Naive thymus-derived CD4-positive, alpha-beta T cell (primary cell): ENCODE measurements around the gene CDC42BPB. TPM values are rescaled to one million over a fixed set of nuclear protein-coding genes. Genes with fewer than 3 reads are reported as not detected.

ENCODE experiments used
- ATAC-seq: fragments of 150-1000 bp; cut with Tn5 transposase; 2 replicates; pipeline ENCODE4 v1.10.0; 2021; ENCODE audit warnings: mild to moderate bottlenecking, moderate library complexity
- CTCF ChIA-PET: fragments of 350-600 bp; sonication (Branson Sonifier 250); formaldehyde crosslinking; loops from one replicate; lab custom pipeline; 2021; ENCODE audit warnings: antibody characterized with exemption; lab: Charles Lee
- POLR2A ChIA-PET: fragments of 350-600 bp; sonication (Branson Sonifier 250); formaldehyde crosslinking; loops from one replicate; lab custom pipeline; 2021; ENCODE audit warnings: antibody characterized with exemption, inconsistent platforms; lab: Charles Lee
- DNase-seq, 9 donors: peaks; one replicate each; pipeline versions ENCODE4 v3.0.0 to v3.0.0-alpha.2; 2020 to 2022; ENCODE audit warnings: mixed read lengths in 1 of 9
- H3K27ac ChIP-seq: one replicate; pipeline ENCODE4 v1.7.0; 2013; ENCODE audit warnings: mild to moderate bottlenecking, low read depth, low read length, moderate library complexity
- H3K27me3 ChIP-seq, 2 donors: one replicate each; pipeline ENCODE4 v1.7.0; 2013; ENCODE audit warnings: low read length in 2 of 2, mild to moderate bottlenecking in 2 of 2, moderate library complexity in 2 of 2; ENCODE audit not compliant: control insufficient read depth in 2 of 2, insufficient read depth in 2 of 2
- H3K36me3 ChIP-seq, 3 experiments: 1 replicate in 2 of 3; 2 replicates in 1 of 3; pipeline ENCODE4 v1.7.0; 2013; ENCODE audit warnings: low read length in 3 of 3, mild to moderate bottlenecking in 3 of 3, moderate library complexity in 1 of 3; ENCODE audit not compliant: insufficient read depth in 3 of 3, control insufficient read depth in 2 of 3
- H3K4me1 ChIP-seq, 2 donors: one replicate each; pipeline ENCODE4 v1.7.0; 2013; ENCODE audit warnings: low read length in 2 of 2, mild to moderate bottlenecking in 2 of 2, moderate library complexity in 1 of 2; ENCODE audit not compliant: control insufficient read depth in 2 of 2, insufficient read depth in 2 of 2
- H3K4me3 ChIP-seq: 2 replicates; pipeline ENCODE4 v1.7.0; 2013; ENCODE audit warnings: mild to moderate bottlenecking, low read length
- H3K9me3 ChIP-seq, 3 experiments: 1 replicate in 2 of 3; 2 replicates in 1 of 3; pipeline ENCODE4 v1.7.0; 2013; ENCODE audit warnings: low read length in 3 of 3; ENCODE audit not compliant: control insufficient read depth in 2 of 3
- H3K27ac Mint-ChIP-seq, 9 donors: one replicate each; pipeline ENCODE4 v1.8.0; 2020 to 2022; ENCODE audit warnings: mixed read lengths in 9 of 9, mild to moderate bottlenecking in 8 of 9, moderate library complexity in 5 of 9, inconsistent platforms in 2 of 9
- H3K27me3 Mint-ChIP-seq, 5 donors: one replicate each; pipeline ENCODE4 v1.8.0; 2021 to 2022; ENCODE audit warnings: mixed read lengths in 5 of 5, mild to moderate bottlenecking in 1 of 5
- H3K36me3 Mint-ChIP-seq, 5 donors: one replicate each; pipeline ENCODE4 v1.8.0; 2020 to 2022; ENCODE audit warnings: mixed read lengths in 5 of 5, mild to moderate bottlenecking in 3 of 5, inconsistent platforms in 1 of 5
- H3K4me1 Mint-ChIP-seq, 7 donors: one replicate each; pipeline ENCODE4 v1.8.0; 2020 to 2022; ENCODE audit warnings: mixed read lengths in 7 of 7, mild to moderate bottlenecking in 3 of 7, inconsistent platforms in 1 of 7
- H3K4me3 Mint-ChIP-seq, 10 donors: one replicate each; pipeline ENCODE4 v1.8.0; 2020 to 2022; ENCODE audit warnings: mild to moderate bottlenecking in 10 of 10, mixed read lengths in 10 of 10, moderate library complexity in 6 of 10, inconsistent platforms in 2 of 10
- H3K9me3 Mint-ChIP-seq, 11 donors: one replicate each; pipeline ENCODE4 v1.8.0; 2020 to 2022; ENCODE audit warnings: mixed read lengths in 11 of 11, mild to moderate bottlenecking in 4 of 11, inconsistent platforms in 1 of 11, moderate library complexity in 1 of 11
- intact Hi-C, 2 donors: fragments of 100-400 bp; cut with micrococcal nuclease; formaldehyde crosslinking; loops; one replicate each; pipeline ENCODE4 v1.15.1; 2023
- polyA plus RNA-seq, 2 donors: library from polyadenylated mRNA; unstranded; fragments of 300-500 nt; fragmentation: Illumina TruSeq; gene quantifications; one replicate each; pipeline ENCODE4 v1.2.3, GENCODE V29; 2021
- total RNA-seq, 6 experiments: library from RNA in 5 of 6; stranded (reverse) in 5 of 6; gene quantifications; 1 replicate in 5 of 6; 2 replicates in 1 of 6; pipeline ENCODE4 v1.2.3 and lab custom pipeline; 2021 to 2026

Gene CDC42BPB
- total and polyA plus RNA-seq, 7 experiments from 2014 or later = 0.34 to 16.0 (median 4.8) TPM

DNA sequence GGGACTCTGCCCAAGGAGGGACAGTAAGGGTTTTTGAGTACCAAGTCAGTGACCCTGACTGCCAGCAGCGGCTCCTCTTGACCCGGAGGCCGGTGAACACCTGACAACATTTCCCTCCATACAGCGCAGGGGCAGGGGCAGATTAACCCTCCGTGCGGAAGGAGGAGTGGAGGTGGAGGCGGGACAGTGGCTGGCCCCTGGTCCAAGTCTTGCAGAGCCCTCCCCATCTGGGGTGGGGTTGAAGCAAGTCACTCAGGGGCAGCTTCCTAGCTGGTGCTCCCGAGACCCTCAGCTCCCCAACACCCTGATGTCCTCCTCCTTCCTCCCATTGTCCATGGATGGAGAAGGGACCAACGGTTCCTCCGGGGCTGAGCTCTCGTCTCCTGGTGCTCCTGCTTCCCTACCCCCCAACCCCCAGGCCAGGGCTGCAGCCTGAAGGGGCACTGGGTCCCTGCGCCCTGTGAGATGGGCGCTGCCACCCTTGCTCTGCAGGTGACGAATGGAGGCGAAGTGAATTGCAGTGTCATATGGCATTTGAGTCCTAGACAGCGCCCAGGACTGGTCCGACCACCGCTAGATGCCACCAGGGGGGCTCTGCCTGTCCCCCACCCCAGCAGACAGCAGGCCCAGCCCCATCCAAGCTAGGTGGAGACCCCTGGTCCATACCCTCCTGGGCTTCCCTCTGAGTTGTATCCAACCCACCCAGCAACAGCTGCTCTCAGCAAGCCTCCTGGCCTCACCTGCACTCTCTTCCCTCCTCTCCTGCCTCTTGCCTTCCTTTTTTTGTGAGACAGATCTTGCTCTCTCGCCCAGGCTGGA lies 141.8 kb downstream of the CDC42BPB start:
- ChIA-PET CTCF (interaction anchor here (0.5 to 1.3 kb wide), 2 partner anchors 220 to 222 kb away, joined by 3 to 5 read pairs; no protein-coding TSS in a partner anchor), POLR2A (no interaction called here)
- intact Hi-C loops = no loop called here
- H3K27ac Mint-ChIP-seq = peak overlapping the region in 4 of 9 donors; percentile 1 to 58 (median 34)
- peaks cover 0 to 2% (median 0%) of the 10 kb centered on the region in 7 donors for H3K4me1 Mint-ChIP-seq
- Histone ChIP-seq H3K9me3 (no peaks in the 10 kb centered on the region), H3K4me3 (no peak overlapping the region), H3K4me1 (no peaks in the 10 kb centered on the region), H3K36me3 (peaks cover 0 to 11% (median 0%) of the 10 kb centered on the region in 3 experiments), H3K27me3 (no peaks in the 10 kb centered on the region), H3K27ac (no peak overlapping the region)
- no peaks in the 10 kb centered on the region for H3K9me3 Mint-ChIP-seq
- H3K27me3 Mint-ChIP-seq = no peaks in the 10 kb centered on the region
- H3K4me3 Mint-ChIP-seq = no peak overlapping the region
- peaks cover 0 to 5% (median 0%) of the 10 kb centered on the region in 5 donors for H3K36me3 Mint-ChIP-seq
- ATAC-seq (no peak), DNase-seq (no peak)

DNA sequence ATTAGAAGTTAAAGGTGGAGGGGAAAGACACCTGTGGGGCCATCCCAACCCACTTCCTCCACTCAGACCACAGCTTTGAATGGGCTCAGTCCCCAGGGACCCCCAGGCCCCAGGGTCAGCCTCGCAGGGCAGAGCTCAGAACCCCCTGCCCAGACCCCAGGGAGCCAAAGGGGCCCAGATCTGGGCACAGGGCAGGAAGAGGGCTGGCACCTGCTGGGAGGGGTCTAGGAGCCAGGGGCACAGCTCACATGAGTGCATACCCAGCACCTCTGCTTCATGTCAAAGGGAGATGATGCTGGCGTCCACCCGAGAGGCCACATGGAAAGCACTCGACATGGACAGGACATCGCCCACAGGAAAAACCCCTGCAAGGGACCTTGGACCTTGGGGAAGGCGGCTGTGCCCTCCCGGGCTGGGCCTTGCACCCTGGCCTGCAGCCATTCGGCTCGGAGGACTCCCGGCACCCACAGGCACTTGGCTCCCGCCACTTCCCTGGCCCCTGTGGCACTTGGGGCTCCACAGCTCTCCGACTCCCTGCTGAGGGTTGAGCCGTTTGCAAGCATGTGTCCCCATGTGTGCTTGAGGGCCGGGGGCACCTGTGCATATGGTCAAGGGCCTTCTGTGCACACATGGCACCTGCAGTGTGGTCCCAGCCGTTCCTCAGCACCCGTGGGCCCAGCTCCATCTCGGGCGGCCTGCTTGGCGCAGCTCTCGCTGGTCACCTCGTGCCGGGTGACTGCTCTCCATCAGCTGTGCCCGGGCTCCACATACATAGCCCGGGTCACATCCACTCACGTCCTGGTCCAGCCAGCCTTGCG lies 142.7 kb downstream of the CDC42BPB start:
- DNase-seq = no peak
- Mint-ChIP-seq H3K36me3 (peaks cover 0 to 5% (median 0%) of the 10 kb centered on the region in 5 donors), H3K4me3 (no peak overlapping the region), H3K27ac (peak overlapping the region in 1 of 9 donors; percentile 14), H3K9me3 (no peaks in the 10 kb centered on the region), H3K27me3 (no peaks in the 10 kb centered on the region), H3K4me1 (peaks cover 0 to 2% (median 0%) of the 10 kb centered on the region in 7 donors)
- no peak overlapping the region for H3K27ac ChIP-seq
- peaks cover 0 to 11% (median 0%) of the 10 kb centered on the region in 3 experiments for H3K36me3 ChIP-seq
- intact Hi-C loops = no loop called here
- no peak for ATAC-seq
- no peaks in the 10 kb centered on the region for H3K27me3 ChIP-seq
- no peaks in the 10 kb centered on the region for H3K9me3 ChIP-seq
- CTCF ChIA-PET = interaction anchor here (0.6 to 1.3 kb wide), 3 partner anchors 177 to 220 kb away, joined by 3 read pairs; no protein-coding TSS in a partner anchor
- H3K4me1 ChIP-seq = no peaks in the 10 kb centered on the region
- H3K4me3 ChIP-seq = no peak overlapping the region
- POLR2A ChIA-PET = no interaction called here

DNA sequence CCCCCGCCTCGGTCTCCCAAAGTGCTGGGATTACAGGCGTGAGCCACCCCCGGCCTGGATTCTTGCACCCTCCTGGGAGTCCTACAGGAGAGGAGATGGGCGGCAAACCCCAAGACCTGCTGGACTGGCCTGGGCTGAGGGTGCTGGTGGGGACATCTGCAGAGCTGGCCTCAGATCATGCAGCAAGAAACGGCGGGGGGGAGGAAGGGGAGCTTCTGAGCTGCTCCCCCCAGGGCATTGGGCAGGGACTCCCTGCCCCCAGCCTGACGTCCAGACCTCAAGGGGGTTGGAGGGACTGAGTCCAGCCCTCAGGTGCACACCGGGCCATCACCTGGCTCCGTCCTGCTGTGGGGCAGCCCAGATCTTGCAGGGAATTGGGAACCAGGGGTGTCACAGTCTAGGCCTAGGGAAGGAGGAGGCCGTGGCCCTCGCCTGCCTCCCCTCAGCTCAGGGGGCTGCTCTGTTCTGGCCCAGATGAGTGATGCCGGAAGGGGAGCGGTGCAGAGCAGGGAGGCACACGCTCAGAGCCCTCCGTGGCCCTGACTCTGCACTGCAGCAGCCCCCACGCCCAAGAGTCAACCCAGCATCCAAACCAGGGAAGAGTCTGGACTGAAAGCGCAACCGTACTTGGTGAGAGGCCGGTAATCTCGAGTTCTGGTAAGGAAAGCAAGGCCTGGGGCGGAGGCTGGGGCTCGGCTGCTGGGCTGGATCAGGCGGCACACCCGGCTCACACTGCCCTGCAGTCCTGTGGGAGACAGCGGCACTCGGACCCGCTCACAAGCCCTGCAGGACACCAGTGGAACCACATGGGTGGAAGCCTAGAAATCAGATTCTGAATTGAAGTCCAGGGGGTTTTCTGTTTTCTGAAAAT lies 143.8 kb downstream of the CDC42BPB start:
- ATAC-seq (no peak), DNase-seq (no peak)
- POLR2A ChIA-PET = no interaction called here
- Histone ChIP-seq H3K27me3 (no peaks in the 10 kb centered on the region), H3K4me3 (no peak overlapping the region), H3K9me3 (no peaks in the 10 kb centered on the region), H3K27ac (no peak overlapping the region), H3K36me3 (peaks cover 0 to 17% (median 0%) of the 10 kb centered on the region in 3 experiments), H3K4me1 (no peaks in the 10 kb centered on the region)
- intact Hi-C loops = no loop called here
- no peaks in the 10 kb centered on the region for H3K27me3 Mint-ChIP-seq
- H3K4me3 Mint-ChIP-seq = peak overlapping the region in 1 of 10 donors; percentile 29
- no peaks in the 10 kb centered on the region for H3K9me3 Mint-ChIP-seq
- H3K36me3 Mint-ChIP-seq = peaks cover 0 to 8% (median 0%) of the 10 kb centered on the region in 5 donors
- CTCF ChIA-PET = interaction anchor here (0.6 to 1.0 kb wide), 3 partner anchors 178 to 287 kb away, joined by 3 read pairs; no protein-coding TSS in a partner anchor
- H3K27ac Mint-ChIP-seq = peak overlapping the region in 1 of 9 donors; percentile 8
- peaks cover 0 to 2% (median 0%) of the 10 kb centered on the region in 7 donors for H3K4me1 Mint-ChIP-seq

DNA sequence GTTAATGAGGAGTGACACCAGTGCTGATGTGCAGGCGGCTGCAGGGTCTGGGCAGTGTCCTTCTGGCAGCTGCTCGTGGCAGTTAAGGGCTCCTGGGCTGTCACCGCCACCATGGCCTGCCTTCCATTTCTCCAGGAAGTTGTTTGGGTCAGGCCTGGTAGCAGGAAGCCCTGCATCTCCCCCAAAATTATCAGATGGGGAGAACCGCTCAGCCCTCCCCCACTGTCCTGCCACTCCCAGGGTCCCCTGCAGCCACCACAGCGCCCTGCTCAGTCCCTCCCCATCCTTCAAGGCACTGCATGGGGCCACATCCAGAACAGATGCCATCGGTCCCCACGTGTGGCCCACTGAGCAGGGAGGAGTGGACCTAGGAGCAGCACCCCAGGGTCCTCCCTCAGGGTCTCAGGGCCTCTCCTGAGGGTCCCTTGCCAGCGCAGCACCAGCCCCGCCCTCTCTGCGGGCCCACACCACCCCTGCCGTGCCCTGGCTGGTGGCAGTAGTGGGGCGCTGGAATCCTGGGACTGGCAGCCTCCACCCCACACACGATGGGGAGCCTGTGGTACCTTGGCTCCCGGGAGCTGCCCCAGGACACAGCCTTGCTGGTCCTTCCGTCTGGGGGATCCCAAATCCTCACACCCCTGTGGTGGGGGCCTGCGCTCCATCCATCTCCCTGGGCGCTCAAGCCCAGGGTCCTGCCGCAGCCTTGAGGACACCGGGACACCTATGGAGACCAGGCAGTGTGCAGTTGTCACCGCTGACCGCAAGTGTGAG lies 145.2 kb downstream of the CDC42BPB start:
- no peak overlapping the region for H3K4me3 ChIP-seq
- H3K27ac ChIP-seq = no peak overlapping the region
- no peaks in the 10 kb centered on the region for H3K9me3 ChIP-seq
- no peak overlapping the region for H3K4me3 Mint-ChIP-seq
- peaks cover 0 to 31% (median 0%) of the 10 kb centered on the region in 3 experiments for H3K36me3 ChIP-seq
- no peak overlapping the region for H3K27ac Mint-ChIP-seq
- H3K27me3 Mint-ChIP-seq = no peaks in the 10 kb centered on the region
- H3K4me1 ChIP-seq = no peaks in the 10 kb centered on the region
- no peaks in the 10 kb centered on the region for H3K9me3 Mint-ChIP-seq
- no peaks in the 10 kb centered on the region for H3K27me3 ChIP-seq
- ATAC-seq (no peak), DNase-seq (no peak)
- peaks cover 0 to 5% (median 0%) of the 10 kb centered on the region in 7 donors for H3K4me1 Mint-ChIP-seq
- peaks cover 0 to 13% (median 3%) of the 10 kb centered on the region in 5 donors for H3K36me3 Mint-ChIP-seq
- ChIA-PET POLR2A (no interaction called here), CTCF (no interaction called here)
- intact Hi-C loops = no loop called here

DNA sequence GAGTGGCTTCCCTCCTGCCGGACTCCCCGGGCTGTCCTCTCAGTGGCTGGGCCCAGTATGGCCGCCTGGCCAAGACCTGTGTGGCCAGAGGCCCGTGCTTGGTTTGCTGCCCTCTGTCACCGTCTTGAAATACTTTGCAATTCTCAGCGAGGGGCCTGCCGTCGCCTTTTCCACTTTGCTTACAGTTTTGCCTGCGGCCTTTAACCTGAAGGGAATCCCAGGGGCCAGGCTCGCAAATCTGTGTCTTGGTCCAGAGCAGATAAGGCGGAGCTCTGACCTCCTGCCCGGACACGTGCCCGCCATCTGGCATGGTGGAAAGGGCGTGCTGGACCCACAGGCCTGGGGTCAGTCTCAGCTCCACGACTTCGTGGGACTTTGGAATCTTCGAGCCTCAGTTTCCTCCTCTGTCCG lies 145.8 kb downstream of the CDC42BPB start:
- H3K4me3 Mint-ChIP-seq = no peak overlapping the region
- intact Hi-C loops = no loop called here
- H3K27ac Mint-ChIP-seq = peak overlapping the region in 1 of 9 donors; percentile 33
- peaks cover 0 to 37% (median 0%) of the 10 kb centered on the region in 3 experiments for H3K36me3 ChIP-seq
- H3K4me1 ChIP-seq = no peaks in the 10 kb centered on the region
- no peak overlapping the region for H3K27ac ChIP-seq
- DNase-seq (no peak), ATAC-seq (no peak)
- H3K9me3 ChIP-seq = no peaks in the 10 kb centered on the region
- peaks cover 0 to 16% (median 3%) of the 10 kb centered on the region in 5 donors for H3K36me3 Mint-ChIP-seq
- H3K4me1 Mint-ChIP-seq = peaks cover 0 to 5% (median 0%) of the 10 kb centered on the region in 7 donors
- no peaks in the 10 kb centered on the region for H3K27me3 Mint-ChIP-seq
- no peaks in the 10 kb centered on the region for H3K9me3 Mint-ChIP-seq
- ChIA-PET POLR2A (no interaction called here), CTCF (no interaction called here)
- no peaks in the 10 kb centered on the region for H3K27me3 ChIP-seq
- H3K4me3 ChIP-seq = no peak overlapping the region
